ENCODE measurements around the gene SLC22A7. TPM values are rescaled to one million over a fixed set of nuclear protein-coding genes. Genes with fewer than 3 reads are reported as not detected.

SLC22A7 gene
- total RNA-seq, 2 donors from 2014 or later, result not detected

DNA sequence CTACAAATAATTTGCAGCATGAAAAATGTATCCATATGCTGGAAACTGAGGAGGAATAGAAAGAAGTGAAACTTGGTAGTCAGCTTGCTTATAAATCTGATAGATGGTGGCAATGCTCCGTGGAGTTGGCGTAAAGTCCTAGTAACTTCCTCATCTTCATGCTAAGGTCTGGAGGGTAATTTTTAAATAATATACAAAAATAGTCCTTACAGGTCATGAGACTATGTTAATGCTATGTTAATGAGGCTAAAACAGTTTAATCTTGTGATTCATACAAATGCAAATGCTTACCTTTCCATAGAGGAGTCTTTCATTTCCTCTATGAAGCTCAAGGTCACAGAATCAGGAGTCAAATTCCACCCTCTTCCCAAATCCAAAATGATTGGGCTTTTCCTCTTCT lies 20.0 kb downstream of the SLC22A7 start:
- Histone ChIP-seq H3K4me3 (ENCODE audit: low read length) (no peak overlapping the region), H3K4me1 (ENCODE audit: control insufficient read depth, insufficient read depth, low read length) (no peaks in the 10 kb centered on the region), H3K9ac (ENCODE audit: extremely low read depth, low read length, poor library complexity, severe bottlenecking) (no peak overlapping the region), H3K9me3 (ENCODE audit: control insufficient read depth, low read length) (no peaks in the 10 kb centered on the region), H3K36me3 (ENCODE audit: control insufficient read depth, insufficient read depth, low read length) (no peaks in the 10 kb centered on the region), H3K27me3 (ENCODE audit: control insufficient read depth, insufficient read depth, low read length, poor library complexity, severe bottlenecking) (no peaks in the 10 kb centered on the region), H3K27ac (ENCODE audit: low read depth, low read length) (no peak overlapping the region)
- no peak overlapping the region for H3K27ac Mint-ChIP-seq
- no peak overlapping the region for H3K4me3 Mint-ChIP-seq
- no peak for TF ChIP-seq CTCF (conservative IDR thresholded peaks at IDR 0.05)
- peaks cover 9% of the 10 kb centered on the region for H3K4me1 Mint-ChIP-seq
- H3K36me3 Mint-ChIP-seq (ENCODE audit: low read depth), result no peaks in the 10 kb centered on the region
- peaks cover 2% of the 10 kb centered on the region for H3K9me3 Mint-ChIP-seq
- no peak for DNase-seq
- 83% methylated on average over 1 of the region's 2 CpGs; no CpG with 5 or more reads in 1 of the 2 experiments for WGBS, 2 experiments (ENCODE audit: insufficient coverage in 1 of 2, insufficient read length in 1 of 2)
- no peaks in the 10 kb centered on the region for H3K27me3 Mint-ChIP-seq (ENCODE audit: insufficient read depth)

GRCh38 chr6:43325876-43326275 lies 27.8 kb downstream of the SLC22A7 start:
- H3K27me3 Mint-ChIP-seq (ENCODE audit: insufficient read depth), result no peaks in the 10 kb centered on the region
- TF ChIP-seq CTCF (conservative IDR thresholded peaks at IDR 0.05), result no peak
- Histone ChIP-seq H3K9me3 (ENCODE audit: control insufficient read depth, low read length) (no peaks in the 10 kb centered on the region), H3K27ac (ENCODE audit: low read depth, low read length) (no peak overlapping the region), H3K36me3 (ENCODE audit: control insufficient read depth, insufficient read depth, low read length) (no peaks in the 10 kb centered on the region), H3K4me3 (ENCODE audit: low read length) (no peak overlapping the region), H3K27me3 (ENCODE audit: control insufficient read depth, insufficient read depth, low read length, poor library complexity, severe bottlenecking) (no peaks in the 10 kb centered on the region), H3K9ac (ENCODE audit: extremely low read depth, low read length, poor library complexity, severe bottlenecking) (no peak overlapping the region), H3K4me1 (ENCODE audit: control insufficient read depth, insufficient read depth, low read length) (no peaks in the 10 kb centered on the region)
- no peak overlapping the region for H3K27ac Mint-ChIP-seq
- no peaks in the 10 kb centered on the region for H3K36me3 Mint-ChIP-seq (ENCODE audit: low read depth)
- DNase-seq, result no peak
- H3K4me1 Mint-ChIP-seq, result peaks cover 7% of the 10 kb centered on the region
- H3K4me3 Mint-ChIP-seq, result no peak overlapping the region
- WGBS, 2 experiments (ENCODE audit: insufficient coverage in 1 of 2, insufficient read length in 1 of 2), result 93% methylated on average over 1 of the region's 1 CpG; no CpG with 5 or more reads in 1 of the 2 experiments
- H3K9me3 Mint-ChIP-seq, result no peaks in the 10 kb centered on the region

DNA sequence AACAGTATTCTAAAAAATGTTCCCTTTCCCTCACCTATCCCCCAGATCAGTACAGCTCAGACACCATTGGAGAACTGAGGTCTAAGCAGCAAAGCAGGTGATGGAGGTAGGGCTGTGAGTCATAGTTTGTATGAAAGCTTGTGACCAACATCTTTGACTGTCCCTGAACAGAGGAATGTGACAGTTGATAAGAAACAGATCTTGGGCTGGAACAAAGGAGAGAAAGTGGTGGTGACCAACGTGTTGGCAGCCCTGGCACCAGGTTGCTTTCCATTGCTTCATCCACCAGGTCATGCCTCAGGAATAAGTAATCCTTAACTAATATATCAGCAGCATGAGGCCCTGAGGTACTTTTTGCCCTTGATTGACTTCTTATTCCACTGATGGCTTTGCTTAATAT lies 30.5 kb downstream of the SLC22A7 start:
- no peaks in the 10 kb centered on the region for H3K27me3 ChIP-seq (ENCODE audit: control insufficient read depth, insufficient read depth, low read length, poor library complexity, severe bottlenecking)
- no peak overlapping the region for H3K4me3 ChIP-seq (ENCODE audit: low read length)
- no peak overlapping the region for H3K27ac ChIP-seq (ENCODE audit: low read depth, low read length)
- H3K9me3 ChIP-seq (ENCODE audit: control insufficient read depth, low read length), result no peaks in the 10 kb centered on the region
- no peak for TF ChIP-seq CTCF (conservative IDR thresholded peaks at IDR 0.05)
- Mint-ChIP-seq H3K27ac (no peak overlapping the region), H3K27me3 (ENCODE audit: insufficient read depth) (no peaks in the 10 kb centered on the region), H3K4me1 (peaks cover 5% of the 10 kb centered on the region), H3K4me3 (no peak overlapping the region), H3K36me3 (ENCODE audit: low read depth) (no peaks in the 10 kb centered on the region), H3K9me3 (no peaks in the 10 kb centered on the region)
- no peaks in the 10 kb centered on the region for H3K36me3 ChIP-seq (ENCODE audit: control insufficient read depth, insufficient read depth, low read length)
- no peaks in the 10 kb centered on the region for H3K4me1 ChIP-seq (ENCODE audit: control insufficient read depth, insufficient read depth, low read length)
- no peak for DNase-seq
- no peak overlapping the region for H3K9ac ChIP-seq (ENCODE audit: extremely low read depth, low read length, poor library complexity, severe bottlenecking)
- WGBS, 2 experiments (ENCODE audit: insufficient coverage in 1 of 2, insufficient read length in 1 of 2), result 48 to 60% methylated on average over 1 of the region's 1 CpG

All from endodermal cell (in vitro differentiated cells).